HG03175 (cell line): ENCODE results near the gene TXNDC2.
"Not testable (repeated sequence)": the region's sequence is repeated elsewhere in the genome, so short reads cannot be mapped to it uniquely, and the experiment has no call there.

Source experiments
- ATAC-seq: cut with Tn5 transposase; IDR thresholded peaks from one replicate; pipeline ENCODE4 v1.9.1; 2021; ENCODE audit warnings: mild to moderate bottlenecking, moderate library complexity; ENCODE audit not compliant: unreplicated experiment

Gene TXNDC2

DNA sequence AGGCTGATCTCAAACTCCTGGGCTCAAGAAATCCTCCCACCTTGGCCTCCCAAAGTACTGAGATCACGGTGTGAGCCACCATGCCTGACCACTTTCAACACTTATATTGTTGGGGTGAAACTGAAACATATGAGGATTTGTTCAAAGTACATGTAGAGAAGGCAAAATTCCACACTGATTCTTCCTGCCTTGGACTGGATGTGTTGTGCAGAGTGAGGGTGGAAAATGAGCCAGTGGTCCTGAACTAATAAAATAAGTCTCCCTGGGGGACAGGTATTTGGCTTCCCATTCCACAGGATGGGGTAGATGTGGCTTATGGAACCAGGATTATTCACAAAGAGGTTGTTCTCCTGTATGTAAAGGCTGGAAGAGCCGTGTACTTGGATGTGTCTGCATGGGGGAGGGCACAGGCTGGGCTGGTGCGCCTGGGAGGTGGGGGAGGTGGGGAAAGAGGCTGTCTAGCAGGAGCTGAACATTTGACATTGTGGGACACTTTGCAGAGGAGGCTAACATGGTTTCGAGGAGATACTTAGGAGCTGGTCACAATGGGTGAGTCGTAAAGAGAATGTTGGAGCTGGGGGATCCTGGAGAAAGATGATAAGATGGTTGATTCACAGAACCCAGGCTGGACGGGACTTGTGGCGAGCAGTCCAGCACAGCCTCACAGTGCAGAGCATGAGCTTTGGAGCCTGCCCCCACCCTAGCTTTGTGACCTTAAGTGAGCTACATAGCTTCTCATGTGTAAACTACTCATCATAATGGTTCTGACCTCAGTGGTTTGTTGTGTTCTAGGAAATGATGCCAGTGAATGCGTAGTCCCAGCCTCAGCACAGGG is at the start of gene TXNDC2:
TSS of gene TXNDC2 (plus strand) at position 804 of the 835 bp plus-strand sequence. CDS start 708 bp downstream, outside the sequence.
- ATAC-seq, result no peak

DNA sequence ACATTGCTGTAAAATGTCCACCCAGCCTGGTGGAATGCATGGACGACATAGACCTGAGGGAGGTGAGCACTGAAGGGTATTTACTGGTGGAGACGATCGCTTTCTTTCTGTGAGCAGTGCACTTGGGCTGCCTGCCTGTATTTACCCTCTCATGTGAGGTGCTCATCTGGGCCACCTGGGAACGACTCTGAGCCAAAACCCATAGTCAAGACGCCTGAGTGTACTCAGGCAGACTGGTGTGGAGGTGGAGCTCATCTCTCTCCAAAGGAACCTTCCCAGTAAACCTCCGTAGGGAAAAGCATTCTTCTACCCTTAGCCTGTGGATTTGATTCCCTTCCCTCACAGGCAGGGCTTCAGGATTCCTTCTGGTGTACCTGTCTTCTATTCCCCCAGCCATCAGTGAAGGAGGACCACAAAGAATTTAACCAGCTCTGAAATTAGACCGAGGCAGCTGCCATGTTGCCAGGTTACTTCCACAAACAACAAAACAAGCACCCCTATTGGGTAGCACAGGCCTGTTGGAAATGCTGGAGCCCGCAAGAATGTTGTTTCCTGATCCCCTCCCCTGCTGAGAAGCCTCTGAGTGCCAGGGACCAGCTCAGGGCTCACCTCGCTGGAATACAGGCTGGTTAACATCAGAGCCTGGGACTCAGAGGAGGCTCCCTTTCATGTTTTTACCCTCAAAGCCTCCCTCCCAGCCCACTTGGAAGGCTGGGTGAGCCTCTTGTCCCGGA is 47.5 kb upstream of the TXNDC2 start:
- ATAC-seq, result no peak

DNA sequence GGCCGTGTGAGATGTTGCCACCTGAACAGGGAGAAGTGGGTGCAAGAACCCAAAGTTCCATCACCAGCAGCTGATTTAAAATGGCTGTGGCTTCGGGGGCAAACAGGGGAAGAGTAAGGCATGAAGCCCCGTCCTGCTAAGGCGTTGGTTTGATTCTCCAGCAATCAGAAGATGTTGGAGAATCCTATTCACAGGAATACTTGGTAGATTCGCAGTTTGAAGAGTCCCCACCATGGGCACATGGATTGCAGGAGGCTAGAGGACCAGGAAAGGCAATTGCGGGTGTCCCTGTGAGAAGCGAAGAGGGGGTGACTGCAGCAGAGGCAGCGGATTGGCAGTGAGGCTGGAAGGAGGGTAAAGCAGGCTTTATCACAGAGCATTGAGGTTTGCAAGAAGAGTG is 46.6 kb upstream of the TXNDC2 start:
- ATAC-seq, result no peak

- no peak for ATAC-seq
These were observed 45.9 kb upstream of the TXNDC2 start for GRCh38 chr18:9839853-9840252.

DNA sequence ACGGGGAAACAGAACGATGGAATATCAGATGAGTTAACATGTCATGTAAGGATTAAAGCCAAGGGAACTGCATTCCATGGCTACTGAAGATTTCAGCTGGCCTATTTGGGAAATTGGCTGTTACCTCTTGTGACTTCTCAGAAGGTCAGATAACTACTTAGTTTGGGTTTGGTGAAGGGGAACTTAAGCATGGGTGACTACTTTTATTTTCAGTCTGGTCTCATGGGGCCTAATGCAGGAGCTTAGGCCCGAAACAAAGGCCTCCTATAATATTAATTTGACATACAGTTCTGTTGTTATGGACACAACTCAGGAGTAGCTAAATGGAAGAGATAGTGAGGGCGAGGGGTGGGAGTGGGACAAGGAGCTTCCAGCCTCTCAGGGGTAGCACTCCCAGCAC is 44.0 kb upstream of the TXNDC2 start:
- no peak for ATAC-seq

DNA sequence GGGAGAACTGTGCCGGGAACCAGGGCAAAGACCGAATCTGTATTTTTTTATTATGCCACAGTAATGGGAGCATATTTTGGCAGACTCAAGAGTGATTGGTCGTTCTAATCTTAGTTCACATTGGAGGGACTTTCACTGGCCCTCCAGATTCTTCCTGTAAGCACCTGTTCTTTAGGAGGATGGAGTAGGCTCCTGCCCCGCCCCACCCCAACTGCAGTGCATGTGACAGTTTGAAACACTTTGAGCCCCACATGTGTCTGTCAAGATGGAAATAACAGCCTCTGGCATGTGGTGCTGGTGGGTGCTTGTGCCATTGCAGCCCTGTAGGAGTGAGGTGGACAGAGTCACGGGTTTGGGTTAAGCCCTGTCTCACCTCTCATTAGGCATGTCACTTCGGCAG is 43.3 kb upstream of the TXNDC2 start:
- ATAC-seq, result no peak

DNA sequence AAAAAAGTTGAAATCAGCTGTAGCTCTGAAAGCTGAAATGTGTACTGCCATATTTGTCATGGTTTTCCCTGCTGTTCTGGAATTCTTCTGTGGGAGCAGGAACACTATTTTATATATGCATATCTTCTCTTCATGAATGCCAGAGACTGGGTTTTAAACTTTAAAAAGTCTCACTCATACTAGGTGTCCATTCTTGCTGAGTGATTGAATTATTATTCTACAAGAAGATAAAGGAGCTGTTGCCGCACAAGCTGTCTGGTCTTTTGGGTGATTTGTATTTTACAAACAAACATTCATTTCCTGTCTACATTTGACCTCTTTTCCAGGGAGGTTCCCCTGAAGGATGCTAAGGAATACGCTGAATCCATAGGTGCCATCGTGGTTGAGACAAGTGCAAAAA is 40.5 kb upstream of the TXNDC2 start:
- ATAC-seq, result no peak

- ATAC-seq, result no peak
These were observed 39.4 kb upstream of the TXNDC2 start for GRCh38 chr18:9846162-9846925.

GRCh38 chr18:9848170-9848879 is 37.4 kb upstream of the TXNDC2 start:
- ATAC-seq, result no peak

- no peak for ATAC-seq
These were observed 36.1 kb upstream of the TXNDC2 start for GRCh38 chr18:9849407-9850283.

DNA sequence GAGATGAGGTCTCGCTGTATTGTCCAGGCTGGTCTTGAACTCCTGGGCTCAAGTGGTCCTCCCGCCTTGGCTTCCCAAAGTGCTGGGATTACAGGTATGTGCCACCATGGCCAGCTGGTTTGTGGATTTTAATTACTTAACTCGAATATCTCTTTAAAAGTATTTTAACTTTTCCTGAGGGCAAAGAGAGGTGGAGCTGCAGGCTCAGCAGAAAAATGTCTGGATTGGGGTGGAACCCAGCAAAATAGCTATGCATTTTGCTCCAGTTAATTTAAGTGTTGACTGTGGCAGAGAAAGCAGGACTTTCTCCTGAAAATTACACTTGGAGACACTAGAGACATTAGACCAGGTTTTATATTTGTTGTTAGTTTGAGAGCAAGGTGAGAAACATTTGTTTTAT is 35.5 kb upstream of the TXNDC2 start:
- ATAC-seq, result no peak

DNA sequence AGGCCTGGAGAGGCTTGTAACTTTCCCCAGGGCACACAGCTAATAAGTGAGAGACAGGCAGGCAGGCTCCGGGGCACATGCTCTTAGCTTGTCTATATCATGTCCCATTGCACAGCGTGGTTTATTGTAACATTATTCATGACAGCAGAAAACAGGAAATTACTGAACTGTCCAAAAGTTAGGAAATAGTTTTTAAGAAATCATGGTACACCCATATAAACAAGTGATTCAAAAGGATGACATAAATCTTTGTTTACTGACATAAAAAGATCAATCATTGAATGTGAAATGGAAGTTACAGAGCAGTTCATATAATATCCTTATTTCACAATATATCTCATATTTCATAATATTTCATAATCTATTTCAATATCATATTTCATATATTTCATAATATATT is 34.3 kb upstream of the TXNDC2 start:
- ATAC-seq, result no peak

DNA sequence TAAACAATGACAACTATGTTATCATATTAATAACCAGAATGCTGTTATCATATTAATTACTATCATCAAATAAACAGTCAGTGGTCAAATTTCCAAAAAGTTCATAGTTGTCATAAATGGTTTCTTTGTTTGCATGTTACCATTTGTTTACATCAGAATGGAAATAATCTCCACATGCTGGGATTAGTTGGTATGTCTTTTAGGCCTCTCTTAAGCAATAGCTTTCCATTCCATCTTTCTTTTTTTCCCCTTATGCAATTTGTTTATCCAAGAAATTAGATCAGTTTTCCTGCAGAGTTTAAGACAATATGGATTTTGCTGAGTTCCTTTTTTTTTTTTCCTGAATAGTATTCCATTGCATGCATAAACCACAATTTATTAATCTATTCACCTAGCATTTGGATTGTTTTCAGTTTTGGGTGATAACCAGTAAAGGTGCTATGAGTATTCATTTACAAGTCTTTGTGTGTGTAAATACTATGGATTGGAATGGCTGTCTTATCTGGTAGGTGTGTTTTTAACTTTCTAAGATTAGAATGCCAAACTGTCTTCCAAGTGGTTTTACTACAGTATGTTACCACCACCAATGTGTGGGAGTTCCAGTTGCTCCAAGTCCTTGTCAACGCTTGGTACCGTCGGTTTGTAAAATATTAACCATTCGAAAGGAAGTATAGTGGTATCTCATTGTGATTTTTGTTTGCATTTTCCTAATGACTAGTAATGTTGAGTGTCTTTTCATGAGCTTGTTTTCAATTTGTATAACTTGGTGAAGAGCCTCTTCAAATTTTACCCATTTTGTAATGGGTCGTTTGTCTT is 33.3 kb upstream of the TXNDC2 start:
- ATAC-seq, result no peak

DNA sequence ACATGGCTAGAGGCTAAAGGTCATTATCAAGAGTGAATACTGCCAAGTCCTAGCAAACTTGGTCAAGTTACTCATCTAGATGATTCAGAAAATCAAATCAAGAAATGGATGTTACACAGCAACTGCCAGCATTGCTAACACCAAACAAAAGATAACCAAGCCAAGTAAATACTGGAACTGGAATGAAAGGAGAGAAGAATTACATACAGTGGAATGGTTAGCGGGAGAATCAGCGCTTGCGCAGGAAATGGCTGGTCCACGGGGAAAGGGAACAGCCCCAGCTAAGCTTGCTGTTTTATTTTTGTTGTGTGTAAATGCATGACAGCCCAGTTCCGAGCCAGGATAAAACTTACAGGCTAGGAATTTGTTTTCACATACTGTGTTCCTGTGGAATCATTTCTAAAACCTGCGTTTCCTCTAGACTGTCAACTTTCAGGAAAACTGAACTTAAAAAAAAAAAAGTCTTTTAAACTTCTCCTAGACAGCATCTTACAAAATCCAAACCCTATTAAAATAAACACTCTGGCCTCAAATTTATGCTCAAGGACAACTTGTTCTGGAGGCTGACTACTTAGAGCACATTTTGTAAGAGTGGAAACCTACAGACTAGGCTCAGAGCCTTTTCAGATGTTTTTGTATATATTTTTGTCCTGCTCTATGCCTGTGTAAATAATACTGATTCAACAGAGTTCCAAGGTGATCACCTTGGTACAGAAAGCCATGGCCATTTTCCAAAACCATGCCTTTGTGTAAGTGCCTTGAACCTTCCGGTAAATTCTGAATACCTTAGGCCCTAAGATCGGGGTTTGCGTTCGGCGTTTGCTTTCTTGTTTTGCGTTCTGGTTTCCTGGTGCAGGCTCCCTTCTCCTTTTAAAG is 30.7 kb upstream of the TXNDC2 start:
- no peak for ATAC-seq

- ATAC-seq, result no peak
These were observed 30.1 kb upstream of the TXNDC2 start for GRCh38 chr18:9855681-9856080.

DNA sequence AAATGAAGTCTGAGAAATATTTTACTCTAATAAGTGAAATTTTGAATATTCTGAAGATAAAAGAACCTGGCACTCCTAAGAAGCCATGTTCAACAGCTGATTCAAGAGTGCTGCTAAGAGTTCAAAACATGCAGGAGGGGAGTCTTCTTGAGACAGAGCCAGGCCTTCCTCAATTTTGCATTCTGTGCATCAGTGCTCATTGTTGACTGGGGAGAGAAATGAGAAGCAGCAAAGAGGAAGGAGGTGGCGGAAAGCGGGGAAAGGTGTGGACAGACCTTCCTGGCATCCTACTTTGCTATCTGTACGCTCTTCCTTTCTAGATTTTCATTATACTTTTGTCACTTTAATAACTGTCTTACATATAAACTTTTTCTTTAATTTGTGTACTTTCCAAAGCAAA is 29.7 kb upstream of the TXNDC2 start:
- ATAC-seq, result no peak

- ATAC-seq, result not testable (repeated sequence)
These were observed 28.2 kb upstream of the TXNDC2 start for GRCh38 chr18:9857479-9857998.

- ATAC-seq, result no peak
These were observed 27.1 kb upstream of the TXNDC2 start for GRCh38 chr18:9858642-9859041.
